ENCODE results near the gene NAV2.
A peak's percentile ranks its signal among the peaks of the same experiment; 100 is the strongest.

NAV2 gene

DNA sequence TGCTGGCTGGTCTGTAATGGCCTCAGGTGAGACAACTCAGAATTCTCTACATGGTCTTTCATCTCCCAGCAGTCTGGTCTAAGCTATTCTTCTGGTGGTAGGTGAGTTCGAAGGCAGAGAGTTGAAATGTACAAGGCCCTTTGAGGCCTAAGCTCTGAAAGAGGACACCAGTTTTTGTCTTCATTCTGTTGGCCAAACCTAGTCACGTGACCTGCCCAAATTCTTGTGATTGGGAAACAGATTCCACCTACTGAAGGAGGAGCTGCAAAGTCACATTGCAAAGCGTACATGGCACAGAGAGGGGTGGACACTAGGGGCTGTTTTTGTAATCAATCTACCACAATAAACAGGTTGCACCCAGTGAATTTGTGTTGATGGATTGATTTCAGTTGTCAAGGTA lies 193.5 kb downstream of the NAV2 start:
- H3K4me3 ChIP-seq (ENCODE audit: low read depth, low read length), result no peak overlapping the region
- DNase-seq (ENCODE audit: low read depth), result no peak
- TF ChIP-seq, protein P1, sequence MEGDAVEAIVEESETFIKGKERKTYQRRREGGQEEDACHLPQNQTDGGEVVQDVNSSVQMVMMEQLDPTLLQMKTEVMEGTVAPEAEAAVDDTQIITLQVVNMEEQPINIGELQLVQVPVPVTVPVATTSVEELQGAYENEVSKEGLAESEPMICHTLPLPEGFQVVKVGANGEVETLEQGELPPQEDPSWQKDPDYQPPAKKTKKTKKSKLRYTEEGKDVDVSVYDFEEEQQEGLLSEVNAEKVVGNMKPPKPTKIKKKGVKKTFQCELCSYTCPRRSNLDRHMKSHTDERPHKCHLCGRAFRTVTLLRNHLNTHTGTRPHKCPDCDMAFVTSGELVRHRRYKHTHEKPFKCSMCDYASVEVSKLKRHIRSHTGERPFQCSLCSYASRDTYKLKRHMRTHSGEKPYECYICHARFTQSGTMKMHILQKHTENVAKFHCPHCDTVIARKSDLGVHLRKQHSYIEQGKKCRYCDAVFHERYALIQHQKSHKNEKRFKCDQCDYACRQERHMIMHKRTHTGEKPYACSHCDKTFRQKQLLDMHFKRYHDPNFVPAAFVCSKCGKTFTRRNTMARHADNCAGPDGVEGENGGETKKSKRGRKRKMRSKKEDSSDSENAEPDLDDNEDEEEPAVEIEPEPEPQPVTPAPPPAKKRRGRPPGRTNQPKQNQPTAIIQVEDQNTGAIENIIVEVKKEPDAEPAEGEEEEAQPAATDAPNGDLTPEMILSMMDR (IDR thresholded peaks at IDR 0.05; ENCODE audit: control insufficient read depth, extremely low read depth, insufficient read depth), result no peak

- TF ChIP-seq, protein P1 (IDR thresholded peaks at IDR 0.05; ENCODE audit: control insufficient read depth, extremely low read depth, insufficient read depth), result no peak
- no peak overlapping the region for H3K4me3 ChIP-seq (ENCODE audit: low read depth, low read length)
- DNase-seq (ENCODE audit: low read depth), result no peak
Measured at GRCh38 chr11:19907008-19907579, 194.5 kb downstream of the NAV2 start.

DNA sequence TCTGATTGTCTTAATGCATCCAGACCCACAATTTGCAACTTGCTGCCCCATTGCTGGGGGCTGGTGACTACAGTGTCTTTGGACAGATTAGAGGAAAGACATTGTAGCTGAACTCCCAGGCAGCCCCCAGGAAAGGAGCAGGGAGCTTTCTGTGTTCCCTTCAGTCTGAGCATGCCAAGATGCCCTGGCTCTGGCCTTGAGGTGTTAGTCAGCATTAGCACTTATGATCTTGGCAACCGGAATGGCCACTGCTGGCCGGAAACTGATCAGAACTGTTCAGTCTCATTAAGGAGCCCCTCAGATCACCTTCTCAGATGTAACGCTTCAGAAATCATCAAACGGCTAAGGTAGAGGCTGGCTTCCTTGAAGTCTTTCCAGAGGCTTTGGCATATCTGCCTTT lies 195.2 kb downstream of the NAV2 start:
- no peak for DNase-seq (ENCODE audit: low read depth)
- TF ChIP-seq, protein P1 (IDR thresholded peaks at IDR 0.05; ENCODE audit: control insufficient read depth, extremely low read depth, insufficient read depth), result no peak
- H3K4me3 ChIP-seq (ENCODE audit: low read depth, low read length), result no peak overlapping the region

DNA sequence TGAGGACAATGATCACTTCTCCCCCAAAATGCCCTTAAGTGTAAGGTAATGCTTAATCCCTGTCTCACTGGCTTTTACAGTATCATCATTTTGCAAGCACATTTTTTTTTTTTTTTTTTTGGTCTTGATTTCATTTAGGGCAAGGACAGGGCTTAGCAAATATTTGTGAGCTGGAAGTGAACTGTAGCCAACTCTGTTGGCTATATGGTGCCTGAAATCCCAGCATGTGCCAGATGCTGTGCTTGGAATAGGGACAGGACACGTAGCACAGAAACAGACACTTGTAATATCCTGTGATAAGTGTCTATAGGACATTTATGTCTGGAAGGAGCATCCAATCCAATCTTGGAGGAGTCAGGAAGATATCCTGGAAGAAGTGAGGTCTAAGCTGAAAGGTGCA lies 198.3 kb downstream of the NAV2 start:
- peak; percentile 66 for DNase-seq (ENCODE audit: low read depth)
- TF ChIP-seq, protein P1 (IDR thresholded peaks at IDR 0.05; ENCODE audit: control insufficient read depth, extremely low read depth, insufficient read depth), result no peak
- H3K4me3 ChIP-seq (ENCODE audit: low read depth, low read length), result no peak overlapping the region

- H3K4me3 ChIP-seq (ENCODE audit: low read depth, low read length), result no peak overlapping the region
- TF ChIP-seq, protein P1 (IDR thresholded peaks at IDR 0.05; ENCODE audit: control insufficient read depth, extremely low read depth, insufficient read depth), result no peak
- DNase-seq (ENCODE audit: low read depth), result no peak
Measured at GRCh38 chr11:19912115-19912957, 199.7 kb downstream of the NAV2 start.

DNA sequence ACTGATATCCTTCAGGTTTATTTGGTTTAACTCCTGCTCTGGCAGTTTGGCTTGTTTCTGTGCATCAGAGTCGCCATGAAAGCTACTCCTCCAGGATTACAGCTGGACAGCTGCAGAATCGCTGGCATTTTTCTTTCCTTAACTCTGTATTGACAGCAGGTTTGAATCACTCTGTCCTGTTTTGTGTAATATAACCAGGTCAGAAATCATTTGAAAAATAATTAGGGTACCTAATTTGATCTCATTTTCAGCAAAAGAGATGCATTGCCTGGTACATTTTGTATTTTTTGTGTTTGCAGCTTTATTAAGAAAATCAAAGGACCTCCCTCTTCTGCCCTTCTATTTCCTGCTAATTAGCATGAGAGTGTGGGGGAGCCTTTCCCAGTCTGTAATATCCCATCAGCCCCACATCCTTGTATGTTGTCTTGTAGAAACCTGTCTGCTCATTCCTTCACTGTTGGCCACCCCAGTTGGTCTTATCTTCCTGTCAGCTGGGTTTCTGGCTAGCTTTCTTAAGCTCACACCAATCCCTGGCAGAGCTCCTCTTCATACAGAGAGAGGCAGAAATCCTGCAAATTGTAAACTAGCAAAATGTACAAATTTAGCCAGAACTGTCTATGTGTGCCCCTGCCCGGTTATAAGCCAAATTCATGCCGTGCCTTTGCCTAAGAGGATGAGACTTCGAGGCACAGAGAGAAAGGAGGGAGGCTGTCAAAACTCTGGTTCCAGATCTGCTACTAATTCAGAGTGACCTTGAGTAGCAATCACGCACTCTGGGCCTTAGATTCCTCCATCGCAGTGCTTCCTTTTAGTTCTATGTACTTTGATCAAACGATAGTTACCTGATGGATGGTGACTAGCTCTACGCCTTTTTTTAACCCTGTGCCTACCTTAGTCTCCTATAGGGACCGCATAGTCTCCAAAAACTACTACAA lies 200.6 kb downstream of the NAV2 start:
- H3K4me3 ChIP-seq (ENCODE audit: low read depth, low read length), result no peak overlapping the region
- TF ChIP-seq, protein P1 (IDR thresholded peaks at IDR 0.05; ENCODE audit: control insufficient read depth, extremely low read depth, insufficient read depth), result no peak
- no peak for DNase-seq (ENCODE audit: low read depth)
